Activated naive CD4-positive, alpha-beta T cell treated with anti-CD3 and anti-CD28 coated beads for 36 hours (primary cell): ENCODE results near the gene DFFB. TPM values are rescaled to one million over a fixed set of nuclear protein-coding genes. Genes with fewer than 3 reads are reported as not detected.

ENCODE experiments used
- CTCF ChIA-PET: fragments of 350-600 bp; sonication (Branson Sonifier 250); formaldehyde crosslinking; loops from one replicate; lab custom pipeline; 2021; ENCODE audit warnings: antibody characterized with exemption; lab: Charles Lee
- DNase-seq: peaks from one replicate; pipeline ENCODE4 v3.0.0-alpha.2; 2020
- H3K27ac Mint-ChIP-seq: one replicate; pipeline ENCODE4 v1.8.0; 2021; ENCODE audit warnings: mild to moderate bottlenecking, mixed read lengths
- H3K27me3 Mint-ChIP-seq: one replicate; pipeline ENCODE4 v1.8.0; 2021; ENCODE audit warnings: low read depth, mixed read lengths
- H3K36me3 Mint-ChIP-seq: one replicate; pipeline ENCODE4 v1.8.0; 2021; ENCODE audit warnings: low read depth, mixed read lengths
- H3K4me1 Mint-ChIP-seq: one replicate; pipeline ENCODE4 v1.8.0; 2021; ENCODE audit warnings: low read depth, mixed read lengths
- H3K4me3 Mint-ChIP-seq: one replicate; pipeline ENCODE4 v1.8.0; 2021; ENCODE audit warnings: mild to moderate bottlenecking, moderate library complexity, mixed read lengths
- H3K9me3 Mint-ChIP-seq: one replicate; pipeline ENCODE4 v1.8.0; 2021; ENCODE audit warnings: mixed read lengths
- intact Hi-C: fragments of 100-400 bp; cut with micrococcal nuclease; formaldehyde crosslinking; loops from one replicate; pipeline ENCODE4 v1.15.1; 2023
- total RNA-seq, 2 experiments: library from RNA; stranded (reverse); gene quantifications; one replicate each; pipeline ENCODE4 v1.2.3, GENCODE V29; 2021

DFFB gene
- total RNA-seq, 2 experiments from 2014 or later: 6.3 to 6.5 TPM

GRCh38 chr1:3819771-3820200 is 37.5 kb upstream of the DFFB start:
- DNase-seq: no peak
- Mint-ChIP-seq H3K4me3 (no peak overlapping the region), H3K4me1 (no peaks in the 10 kb centered on the region), H3K36me3 (peaks cover 23% of the 10 kb centered on the region), H3K27ac (no peak overlapping the region), H3K9me3 (no peaks in the 10 kb centered on the region), H3K27me3 (no peaks in the 10 kb centered on the region)
- intact Hi-C loops: no loop called here
- CTCF ChIA-PET: no interaction called here

GRCh38 chr1:3820316-3820715 is 37.0 kb upstream of the DFFB start:
- no peaks in the 10 kb centered on the region for H3K27me3 Mint-ChIP-seq
- H3K9me3 Mint-ChIP-seq: no peaks in the 10 kb centered on the region
- H3K36me3 Mint-ChIP-seq: peaks cover 19% of the 10 kb centered on the region
- intact Hi-C loops: no loop called here
- CTCF ChIA-PET: no interaction called here
- no peak overlapping the region for H3K27ac Mint-ChIP-seq
- no peaks in the 10 kb centered on the region for H3K4me1 Mint-ChIP-seq
- no peak overlapping the region for H3K4me3 Mint-ChIP-seq
- no peak for DNase-seq

- DNase-seq: no peak
- Mint-ChIP-seq H3K27me3 (no peaks in the 10 kb centered on the region), H3K36me3 (peaks cover 22% of the 10 kb centered on the region), H3K27ac (no peak overlapping the region), H3K4me3 (no peak overlapping the region), H3K9me3 (no peaks in the 10 kb centered on the region), H3K4me1 (no peaks in the 10 kb centered on the region)
- intact Hi-C loops: no loop called here
- CTCF ChIA-PET: no interaction called here
Measured at GRCh38 chr1:3821004-3821403, 36.3 kb upstream of the DFFB start.

GRCh38 chr1:3821447-3821846 is 35.8 kb upstream of the DFFB start:
- DNase-seq: no peak
- CTCF ChIA-PET: no interaction called here
- H3K4me1 Mint-ChIP-seq: no peaks in the 10 kb centered on the region
- no peak overlapping the region for H3K27ac Mint-ChIP-seq
- intact Hi-C loops: no loop called here
- peaks cover 23% of the 10 kb centered on the region for H3K36me3 Mint-ChIP-seq
- no peaks in the 10 kb centered on the region for H3K9me3 Mint-ChIP-seq
- H3K27me3 Mint-ChIP-seq: no peaks in the 10 kb centered on the region
- H3K4me3 Mint-ChIP-seq: no peak overlapping the region

- H3K36me3 Mint-ChIP-seq: peaks cover 23% of the 10 kb centered on the region
Measured at GRCh38 chr1:3821908-3822307, 35.4 kb upstream of the DFFB start.

GRCh38 chr1:3822421-3822820 is 34.9 kb upstream of the DFFB start:
- no peak overlapping the region for H3K27ac Mint-ChIP-seq
- H3K36me3 Mint-ChIP-seq: peaks cover 25% of the 10 kb centered on the region
- no peaks in the 10 kb centered on the region for H3K27me3 Mint-ChIP-seq
- intact Hi-C loops: no loop called here
- no peak for DNase-seq
- CTCF ChIA-PET: no interaction called here
- H3K4me1 Mint-ChIP-seq: no peaks in the 10 kb centered on the region
- no peak overlapping the region for H3K4me3 Mint-ChIP-seq
- no peaks in the 10 kb centered on the region for H3K9me3 Mint-ChIP-seq

More at GRCh38 chr1:3821908-3822307, 35.4 kb upstream of the DFFB start:
- Mint-ChIP-seq H3K9me3 (no peaks in the 10 kb centered on the region), H3K4me3 (no peak overlapping the region), H3K27me3 (no peaks in the 10 kb centered on the region), H3K27ac (no peak overlapping the region), H3K4me1 (no peaks in the 10 kb centered on the region)
- DNase-seq: no peak
- intact Hi-C loops: no loop called here
- CTCF ChIA-PET: no interaction called here

- intact Hi-C loops: no loop called here
- H3K36me3 Mint-ChIP-seq: peaks cover 26% of the 10 kb centered on the region
- H3K4me1 Mint-ChIP-seq: no peaks in the 10 kb centered on the region
- H3K4me3 Mint-ChIP-seq: no peak overlapping the region
- no peaks in the 10 kb centered on the region for H3K27me3 Mint-ChIP-seq
- DNase-seq: no peak
- CTCF ChIA-PET: no interaction called here
- H3K27ac Mint-ChIP-seq: no peak overlapping the region
- H3K9me3 Mint-ChIP-seq: no peaks in the 10 kb centered on the region
Measured at GRCh38 chr1:3824650-3825049, 32.6 kb upstream of the DFFB start.

- Mint-ChIP-seq H3K36me3 (peaks cover 28% of the 10 kb centered on the region), H3K27ac (no peak overlapping the region), H3K4me3 (no peak overlapping the region), H3K4me1 (no peaks in the 10 kb centered on the region), H3K9me3 (no peaks in the 10 kb centered on the region), H3K27me3 (no peaks in the 10 kb centered on the region)
- no peak for DNase-seq
- intact Hi-C loops: no loop called here
- CTCF ChIA-PET: no interaction called here
Measured at GRCh38 chr1:3825356-3825755, 31.9 kb upstream of the DFFB start.

- no peaks in the 10 kb centered on the region for H3K4me1 Mint-ChIP-seq
- no peaks in the 10 kb centered on the region for H3K27me3 Mint-ChIP-seq
- H3K4me3 Mint-ChIP-seq: no peak overlapping the region
- no peak overlapping the region for H3K27ac Mint-ChIP-seq
- DNase-seq: no peak
- H3K9me3 Mint-ChIP-seq: no peaks in the 10 kb centered on the region
- intact Hi-C loops: no loop called here
- CTCF ChIA-PET: no interaction called here
- H3K36me3 Mint-ChIP-seq: peaks cover 30% of the 10 kb centered on the region
Measured at GRCh38 chr1:3827813-3828307, 29.4 kb upstream of the DFFB start.

- H3K9me3 Mint-ChIP-seq: no peaks in the 10 kb centered on the region
- H3K27me3 Mint-ChIP-seq: no peaks in the 10 kb centered on the region
- no peak for DNase-seq
- intact Hi-C loops: no loop called here
- CTCF ChIA-PET: interaction anchor here (0.6 kb wide), 1 partner anchor 221 kb away, joined by 3 read pairs; no protein-coding TSS in a partner anchor
- H3K4me3 Mint-ChIP-seq: no peak overlapping the region
- no peaks in the 10 kb centered on the region for H3K4me1 Mint-ChIP-seq
- H3K27ac Mint-ChIP-seq: no peak overlapping the region
- H3K36me3 Mint-ChIP-seq: peaks cover 31% of the 10 kb centered on the region
Measured at GRCh38 chr1:3828391-3828790, 28.9 kb upstream of the DFFB start.

GRCh38 chr1:3831689-3832088 is 25.6 kb upstream of the DFFB start:
- DNase-seq: no peak
- no peak overlapping the region for H3K4me3 Mint-ChIP-seq
- CTCF ChIA-PET: no interaction called here
- H3K27me3 Mint-ChIP-seq: no peaks in the 10 kb centered on the region
- intact Hi-C loops: no loop called here
- H3K9me3 Mint-ChIP-seq: no peaks in the 10 kb centered on the region
- H3K4me1 Mint-ChIP-seq: no peaks in the 10 kb centered on the region
- H3K36me3 Mint-ChIP-seq: peaks cover 34% of the 10 kb centered on the region
- H3K27ac Mint-ChIP-seq: no peak overlapping the region

GRCh38 chr1:3834701-3835100 is 22.6 kb upstream of the DFFB start:
- Mint-ChIP-seq H3K4me3 (no peak overlapping the region), H3K4me1 (no peaks in the 10 kb centered on the region), H3K27ac (no peak overlapping the region), H3K9me3 (peaks cover 6% of the 10 kb centered on the region), H3K27me3 (no peaks in the 10 kb centered on the region), H3K36me3 (peaks cover 54% of the 10 kb centered on the region)
- intact Hi-C loops: no loop called here
- DNase-seq: no peak
- CTCF ChIA-PET: no interaction called here

- H3K4me1 Mint-ChIP-seq: no peaks in the 10 kb centered on the region
- H3K9me3 Mint-ChIP-seq: peaks cover 6% of the 10 kb centered on the region
- no peak for DNase-seq
- CTCF ChIA-PET: no interaction called here
- peaks cover 59% of the 10 kb centered on the region for H3K36me3 Mint-ChIP-seq
- H3K27ac Mint-ChIP-seq: no peak overlapping the region
- H3K4me3 Mint-ChIP-seq: no peak overlapping the region
- intact Hi-C loops: no loop called here
- no peaks in the 10 kb centered on the region for H3K27me3 Mint-ChIP-seq
Measured at GRCh38 chr1:3836421-3836820, 20.9 kb upstream of the DFFB start.
